OCI-LY1 (cell line): Measurements from ENCODE around the gene SNED1.
A peak's percentile ranks its signal among the peaks of the same experiment; 100 is the strongest.

Experiments used
- H2AFZ ChIP-seq: fragments of 200-600 bp; sonication (generic), shearing (Covaris generic); 2 replicates; pipeline ENCODE4 v1.6.0; 2014; ENCODE audit warnings: antibody characterized with exemption, mild to moderate bottlenecking, low read length
- H3F3A ChIP-seq: fragments of 200-600 bp; sonication (generic), shearing (Covaris generic); 2 replicates; pipeline ENCODE4 v1.6.0; 2014; ENCODE audit warnings: mild to moderate bottlenecking, antibody characterized with exemption, low read length, moderate library complexity; ENCODE audit not compliant: insufficient read depth
- H3K27ac ChIP-seq: fragments of 200-600 bp; sonication (generic); 2 replicates; pipeline ENCODE4 v1.5.1; 2014; ENCODE audit warnings: low read length, mixed run types, mild to moderate bottlenecking, low read depth; ENCODE audit not compliant: poor library complexity, severe bottlenecking
- H3K27me3 ChIP-seq: fragments of 200-600 bp; sonication (generic); 2 replicates; pipeline ENCODE4 v1.6.0; 2014; ENCODE audit warnings: antibody characterized with exemption, mild to moderate bottlenecking, low read length, moderate library complexity; ENCODE audit not compliant: insufficient read depth
- H3K36me3 ChIP-seq: fragments of 200-600 bp; sonication (generic); 2 replicates; pipeline ENCODE4 v1.6.1; 2014; ENCODE audit warnings: mild to moderate bottlenecking, antibody characterized with exemption, low read length, moderate library complexity, mixed read lengths; ENCODE audit not compliant: insufficient read depth
- H3K4me1 ChIP-seq: fragments of 200-600 bp; sonication (generic); 2 replicates; pipeline ENCODE4 v1.5.1; 2014; ENCODE audit warnings: mild to moderate bottlenecking, low read length, moderate library complexity; ENCODE audit not compliant: insufficient read depth, severe bottlenecking
- H3K4me2 ChIP-seq: fragments of 200-600 bp; sonication (generic), shearing (Covaris generic); 2 replicates; pipeline ENCODE4 v1.6.1; 2014; ENCODE audit warnings: low read length
- H3K4me3 ChIP-seq: fragments of 200-600 bp; sonication (generic); 2 replicates; pipeline ENCODE4 v1.5.1; 2014; ENCODE audit warnings: low read length, low read depth, mild to moderate bottlenecking, mixed read lengths; ENCODE audit not compliant: poor library complexity, severe bottlenecking
- H3K79me2 ChIP-seq: fragments of 200-600 bp; shearing (Covaris generic); 2 replicates; pipeline ENCODE4 v1.6.1; 2016; ENCODE audit warnings: mixed run types, low read length, mixed read lengths; ENCODE audit not compliant: insufficient read depth
- H3K9ac ChIP-seq: fragments of 200-600 bp; sonication (generic), shearing (Covaris generic); 2 replicates; pipeline ENCODE4 v1.6.1; 2014; ENCODE audit warnings: mild to moderate bottlenecking, low read length, mixed read lengths
- H3K9me2 ChIP-seq: fragments of 200-600 bp; sonication (generic), shearing (Covaris generic); 2 replicates; pipeline ENCODE4 v1.6.1; 2014; ENCODE audit warnings: low read depth, mild to moderate bottlenecking, low read length, mixed read lengths
- H3K9me3 ChIP-seq: fragments of 200-600 bp; shearing (Covaris generic); 2 replicates; pipeline ENCODE4 v1.6.1; 2014; ENCODE audit warnings: low read length, mixed read lengths
- H4K20me1 ChIP-seq: fragments of 200-600 bp; sonication (generic), shearing (Covaris generic); 2 replicates; pipeline ENCODE4 v1.6.0; 2016; ENCODE audit warnings: mild to moderate bottlenecking, low read length; ENCODE audit not compliant: insufficient read depth
- EZH2 ChIP-seq: fragments of 200-600 bp; sonication (generic), shearing (Covaris generic); IDR thresholded peaks from 2 replicates; pipeline ENCODE4 v1.8.0; 2017; ENCODE audit warnings: borderline replicate concordance, mixed run types, mild to moderate bottlenecking, antibody characterized with exemption, low read length, moderate library complexity, mixed read lengths
- TF ChIP-seq, protein P1 (sequence below): fragments of 200-600 bp; sonication (generic), shearing (Covaris generic); IDR thresholded peaks from 2 replicates; pipeline ENCODE4 v1.5.1; 2017; ENCODE audit warnings: mild to moderate bottlenecking, antibody characterized with exemption, low read length, moderate library complexity, mixed read lengths

The SNED1 gene

DNA sequence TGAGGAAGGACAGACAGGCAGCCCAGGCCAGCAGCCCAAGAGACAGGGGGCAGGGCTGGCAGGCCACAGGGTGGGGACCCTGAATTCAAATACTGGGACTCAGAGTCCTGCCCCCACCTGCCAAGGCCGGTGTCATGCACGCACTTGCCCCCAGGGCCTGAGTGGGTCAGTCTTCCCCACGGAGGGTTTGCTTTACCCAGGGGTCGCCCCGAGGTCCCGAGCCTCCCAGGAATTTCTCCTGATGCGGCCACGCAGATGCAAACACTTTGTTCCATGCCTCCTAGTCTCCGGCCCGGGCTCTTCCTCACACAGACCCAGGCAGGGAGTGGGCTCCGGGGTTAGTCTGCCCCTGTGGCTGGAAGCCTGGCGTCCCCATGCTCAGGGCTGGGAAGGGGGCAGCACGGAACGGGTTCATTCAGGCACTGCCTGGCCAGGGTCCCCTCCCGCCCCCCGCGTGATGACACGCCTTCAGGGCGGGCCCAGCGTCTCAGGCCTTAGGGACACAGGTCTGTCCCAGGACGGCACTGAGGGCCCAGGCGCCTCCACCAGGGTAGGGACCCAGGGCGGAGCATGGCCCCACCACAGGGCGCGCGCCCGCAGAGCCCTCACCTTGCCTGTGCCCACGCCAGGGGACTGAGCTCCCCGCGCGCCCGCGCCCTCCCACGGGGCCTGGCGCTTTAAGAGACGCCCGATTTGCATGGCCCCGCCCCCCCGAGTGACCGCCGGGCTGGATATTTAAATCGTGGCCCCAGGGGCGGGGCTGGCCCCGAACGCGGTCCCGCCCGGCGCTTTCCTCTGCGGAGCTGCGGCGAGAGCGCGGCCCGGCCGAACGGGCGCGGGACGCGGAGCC is at the start of gene SNED1:
SNED1 (plus strand) TSS at position 763 of the 850 bp plus-strand sequence. CDS start 220 bp downstream, outside the sequence.
- Histone ChIP-seq H2AFZ (no peak within 1 kb of the TSS), H3K9ac (no peak within 1 kb of the TSS; the same call in 1 of the 2 replicates), H3K4me2 (peak within 1 kb of the TSS; percentile 64), H3F3A (no peaks in the 10 kb centered on the region), H3K36me3 (no peaks in the 10 kb centered on the region), H3K9me3 (no peaks in the 10 kb centered on the region), H3K27me3 (no peaks in the 10 kb centered on the region), H3K4me1 (peaks cover 10% of the 10 kb centered on the region), H3K79me2 (no peaks in the 10 kb centered on the region), H3K9me2 (no peaks in the 10 kb centered on the region), H4K20me1 (no peaks in the 10 kb centered on the region), H3K4me3 (peak within 1 kb of the TSS; percentile 50), H3K27ac (no peak within 1 kb of the TSS)
- TF ChIP-seq EZH2: no peak
- TF ChIP-seq, protein P1, sequence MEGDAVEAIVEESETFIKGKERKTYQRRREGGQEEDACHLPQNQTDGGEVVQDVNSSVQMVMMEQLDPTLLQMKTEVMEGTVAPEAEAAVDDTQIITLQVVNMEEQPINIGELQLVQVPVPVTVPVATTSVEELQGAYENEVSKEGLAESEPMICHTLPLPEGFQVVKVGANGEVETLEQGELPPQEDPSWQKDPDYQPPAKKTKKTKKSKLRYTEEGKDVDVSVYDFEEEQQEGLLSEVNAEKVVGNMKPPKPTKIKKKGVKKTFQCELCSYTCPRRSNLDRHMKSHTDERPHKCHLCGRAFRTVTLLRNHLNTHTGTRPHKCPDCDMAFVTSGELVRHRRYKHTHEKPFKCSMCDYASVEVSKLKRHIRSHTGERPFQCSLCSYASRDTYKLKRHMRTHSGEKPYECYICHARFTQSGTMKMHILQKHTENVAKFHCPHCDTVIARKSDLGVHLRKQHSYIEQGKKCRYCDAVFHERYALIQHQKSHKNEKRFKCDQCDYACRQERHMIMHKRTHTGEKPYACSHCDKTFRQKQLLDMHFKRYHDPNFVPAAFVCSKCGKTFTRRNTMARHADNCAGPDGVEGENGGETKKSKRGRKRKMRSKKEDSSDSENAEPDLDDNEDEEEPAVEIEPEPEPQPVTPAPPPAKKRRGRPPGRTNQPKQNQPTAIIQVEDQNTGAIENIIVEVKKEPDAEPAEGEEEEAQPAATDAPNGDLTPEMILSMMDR: no peak

- H3K9me2 ChIP-seq: no peaks in the 10 kb centered on the region
- no peaks in the 10 kb centered on the region for H4K20me1 ChIP-seq
- no peaks in the 10 kb centered on the region for H3K4me1 ChIP-seq
- no peaks in the 10 kb centered on the region for H3K36me3 ChIP-seq
- H3K27ac ChIP-seq: no peak overlapping the region
- no peak overlapping the region for H3K9ac ChIP-seq
- no peak overlapping the region for H3K4me3 ChIP-seq
- H3F3A ChIP-seq: no peaks in the 10 kb centered on the region
- H3K27me3 ChIP-seq: no peaks in the 10 kb centered on the region
- H3K79me2 ChIP-seq: no peaks in the 10 kb centered on the region
- no peak overlapping the region for H2AFZ ChIP-seq
- TF ChIP-seq, protein P1: no peak
- no peak for TF ChIP-seq EZH2
- no peak overlapping the region for H3K4me2 ChIP-seq
- H3K9me3 ChIP-seq: no peaks in the 10 kb centered on the region
These were observed 49.3 kb upstream of the SNED1 start for GRCh38 chr2:240948905-240949790.

GRCh38 chr2:240949791-240950705 is 48.4 kb upstream of the SNED1 start:
- Histone ChIP-seq H3K79me2 (no peaks in the 10 kb centered on the region), H3K9me3 (no peaks in the 10 kb centered on the region), H2AFZ (no peak overlapping the region), H3K4me2 (no peak overlapping the region), H3K4me1 (no peaks in the 10 kb centered on the region), H3K9me2 (no peaks in the 10 kb centered on the region), H3K36me3 (no peaks in the 10 kb centered on the region), H3F3A (no peaks in the 10 kb centered on the region), H3K27ac (no peak overlapping the region), H3K4me3 (no peak overlapping the region), H3K27me3 (no peaks in the 10 kb centered on the region), H3K9ac (no peak overlapping the region), H4K20me1 (no peaks in the 10 kb centered on the region)
- TF ChIP-seq, protein P1: no peak
- TF ChIP-seq EZH2: no peak
